Mammary epithelial cell (primary cell): Measurements from ENCODE around the gene SCGB1A1.

Experiments
- EZH2 ChIP-seq: IDR thresholded peaks from 2 replicates; pipeline ENCODE4 v1.6.1; 2012; ENCODE audit warnings: low read length, inconsistent platforms, borderline replicate concordance
- TF ChIP-seq, protein P1 (sequence below), 2 donors: IDR thresholded peaks in 1 of 2; conservative IDR thresholded peaks in 1 of 2; 2 replicates each; pipeline ENCODE4 v1.5.1; 2011 to 2012; ENCODE audit warnings: inconsistent platforms in 2 of 2, low read length in 2 of 2, mild to moderate bottlenecking in 2 of 2, control low read depth in 1 of 2, low read depth in 1 of 2; ENCODE audit not compliant: insufficient read depth in 1 of 2; ENCODE audit errors: extremely low read depth in 1 of 2

DNA sequence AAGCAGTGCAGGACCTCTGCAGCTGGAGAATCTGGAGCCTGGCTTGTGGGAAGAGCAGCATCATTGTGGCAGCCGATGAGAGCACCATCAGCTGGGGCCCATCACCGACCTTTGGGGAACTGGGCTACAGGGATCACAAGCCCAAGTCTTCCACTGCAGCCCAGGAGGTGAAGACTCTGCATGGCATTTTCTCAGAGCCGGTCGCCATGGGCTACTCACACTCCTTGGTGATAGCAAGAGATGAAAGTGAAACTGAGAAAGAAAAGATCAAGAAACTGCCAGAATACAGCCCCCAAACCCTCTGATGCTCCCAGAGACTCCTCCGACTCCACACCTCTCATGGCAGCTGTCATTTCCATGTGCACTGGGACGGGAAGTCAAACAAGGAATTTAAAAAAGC is 46.0 kb upstream of the SCGB1A1 start:
- TF ChIP-seq, protein P1, sequence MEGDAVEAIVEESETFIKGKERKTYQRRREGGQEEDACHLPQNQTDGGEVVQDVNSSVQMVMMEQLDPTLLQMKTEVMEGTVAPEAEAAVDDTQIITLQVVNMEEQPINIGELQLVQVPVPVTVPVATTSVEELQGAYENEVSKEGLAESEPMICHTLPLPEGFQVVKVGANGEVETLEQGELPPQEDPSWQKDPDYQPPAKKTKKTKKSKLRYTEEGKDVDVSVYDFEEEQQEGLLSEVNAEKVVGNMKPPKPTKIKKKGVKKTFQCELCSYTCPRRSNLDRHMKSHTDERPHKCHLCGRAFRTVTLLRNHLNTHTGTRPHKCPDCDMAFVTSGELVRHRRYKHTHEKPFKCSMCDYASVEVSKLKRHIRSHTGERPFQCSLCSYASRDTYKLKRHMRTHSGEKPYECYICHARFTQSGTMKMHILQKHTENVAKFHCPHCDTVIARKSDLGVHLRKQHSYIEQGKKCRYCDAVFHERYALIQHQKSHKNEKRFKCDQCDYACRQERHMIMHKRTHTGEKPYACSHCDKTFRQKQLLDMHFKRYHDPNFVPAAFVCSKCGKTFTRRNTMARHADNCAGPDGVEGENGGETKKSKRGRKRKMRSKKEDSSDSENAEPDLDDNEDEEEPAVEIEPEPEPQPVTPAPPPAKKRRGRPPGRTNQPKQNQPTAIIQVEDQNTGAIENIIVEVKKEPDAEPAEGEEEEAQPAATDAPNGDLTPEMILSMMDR (conservative IDR thresholded peaks at IDR 0.05 in 1 of 2, IDR thresholded peaks at IDR 0.05 in 1 of 2; ENCODE audit: extremely low read depth in 1 of 2, insufficient read depth in 1 of 2, low read depth in 1 of 2, low read length in 2 of 2): no peak
- TF ChIP-seq EZH2: no peak
